ENCODE data around the gene CENPT. TPM values are rescaled to one million over a fixed set of nuclear protein-coding genes. Genes with fewer than 3 reads are reported as not detected.

CENPT gene
- total and polyA plus RNA-seq, 2 of the 13 experiments (the other 11 are each of a cell fraction or from before 2014, with no cell fraction given): 40.9 to 43.3 TPM

DNA sequence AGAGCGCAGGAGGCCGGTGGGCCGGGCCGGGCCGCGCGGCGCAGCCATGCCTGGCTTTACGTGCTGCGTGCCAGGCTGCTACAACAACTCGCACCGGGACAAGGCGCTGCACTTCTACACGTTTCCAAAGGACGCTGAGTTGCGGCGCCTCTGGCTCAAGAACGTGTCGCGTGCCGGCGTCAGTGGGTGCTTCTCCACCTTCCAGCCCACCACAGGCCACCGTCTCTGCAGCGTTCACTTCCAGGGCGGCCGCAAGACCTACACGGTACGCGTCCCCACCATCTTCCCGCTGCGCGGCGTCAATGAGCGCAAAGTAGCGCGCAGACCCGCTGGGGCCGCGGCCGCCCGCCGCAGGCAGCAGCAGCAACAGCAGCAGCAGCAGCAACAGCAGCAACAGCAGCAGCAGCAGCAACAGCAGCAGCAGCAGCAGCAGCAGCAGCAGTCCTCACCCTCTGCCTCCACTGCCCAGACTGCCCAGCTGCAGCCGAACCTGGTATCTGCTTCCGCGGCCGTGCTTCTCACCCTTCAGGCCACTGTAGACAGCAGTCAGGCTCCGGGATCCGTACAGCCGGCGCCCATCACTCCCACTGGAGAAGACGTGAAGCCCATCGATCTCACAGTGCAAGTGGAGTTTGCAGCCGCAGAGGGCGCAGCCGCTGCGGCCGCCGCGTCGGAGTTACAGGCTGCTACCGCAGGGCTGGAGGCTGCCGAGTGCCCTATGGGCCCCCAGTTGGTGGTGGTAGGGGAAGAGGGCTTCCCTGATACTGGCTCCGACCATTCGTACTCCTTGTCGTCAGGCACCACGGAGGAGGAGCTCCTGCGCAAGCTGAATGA, 4.8 kb downstream of the CENPT start (continued):
- TF ChIP-seq SMARCC2 (IDR thresholded peaks at IDR 0.05) (no peak), SIN3A (IDR thresholded peaks at IDR 0.05; ENCODE audit: borderline replicate concordance, low read depth, low read length) (peak; percentile 13; the same call in 1 of the 2 replicates), AKAP8 (CRISPR knock-in tag; IDR thresholded peaks at IDR 0.05) (0 out of 2 replicates have a peak, but pooled peaks have one; percentile 26), ZNF703 (CRISPR knock-in tag; IDR thresholded peaks at IDR 0.05; ENCODE audit: borderline replicate concordance) (no peak), BATF2 (CRISPR knock-in tag; IDR thresholded peaks at IDR 0.05) (0 out of 2 replicates have a peak, but pooled peaks have one; percentile 69), ZNF34 (CRISPR knock-in tag; IDR thresholded peaks at IDR 0.05; ENCODE audit: borderline replicate concordance) (peak; percentile 85; the same call in 1 of the 2 replicates), SNAPC5 (CRISPR knock-in tag; IDR thresholded peaks at IDR 0.05; ENCODE audit: borderline replicate concordance) (0 out of 2 replicates have a peak, but pooled peaks have one; percentile 3), NFATC3 (CRISPR knock-in tag; IDR thresholded peaks at IDR 0.05) (peak; percentile 87), ZGPAT (CRISPR knock-in tag; IDR thresholded peaks at IDR 0.05) (peak; percentile 54; the same call in 1 of the 2 replicates), ZNF773 (CRISPR knock-in tag; IDR thresholded peaks at IDR 0.05; ENCODE audit: borderline replicate concordance) (peak; percentile 77; the same call in 1 of the 2 replicates), MAZ (IDR thresholded peaks at IDR 0.05; ENCODE audit: borderline replicate concordance, low read depth, low read length) (no peak), MAZ (CRISPR knock-in tag; IDR thresholded peaks at IDR 0.05; ENCODE audit: low read depth) (peak; percentile 6; the same call in 1 of the 2 replicates), ZMAT3 (CRISPR knock-in tag; conservative IDR thresholded peaks at IDR 0.05) (no peak), KLF12 (CRISPR knock-in tag; IDR thresholded peaks at IDR 0.05; ENCODE audit: borderline replicate concordance) (peak; percentile 27; the same call in 1 of the 2 replicates), POGZ (CRISPR knock-in tag; IDR thresholded peaks at IDR 0.05) (peak; percentile 27), ZNF616 (CRISPR knock-in tag; IDR thresholded peaks at IDR 0.05; ENCODE audit: low read depth) (0 out of 2 replicates have a peak, but pooled peaks have one; percentile 44), ZBTB10 (CRISPR knock-in tag; IDR thresholded peaks at IDR 0.05; ENCODE audit: borderline replicate concordance) (no peak), SMAD3 (CRISPR knock-in tag; IDR thresholded peaks at IDR 0.05) (no peak)
- TF ChIP-seq, protein P1, sequence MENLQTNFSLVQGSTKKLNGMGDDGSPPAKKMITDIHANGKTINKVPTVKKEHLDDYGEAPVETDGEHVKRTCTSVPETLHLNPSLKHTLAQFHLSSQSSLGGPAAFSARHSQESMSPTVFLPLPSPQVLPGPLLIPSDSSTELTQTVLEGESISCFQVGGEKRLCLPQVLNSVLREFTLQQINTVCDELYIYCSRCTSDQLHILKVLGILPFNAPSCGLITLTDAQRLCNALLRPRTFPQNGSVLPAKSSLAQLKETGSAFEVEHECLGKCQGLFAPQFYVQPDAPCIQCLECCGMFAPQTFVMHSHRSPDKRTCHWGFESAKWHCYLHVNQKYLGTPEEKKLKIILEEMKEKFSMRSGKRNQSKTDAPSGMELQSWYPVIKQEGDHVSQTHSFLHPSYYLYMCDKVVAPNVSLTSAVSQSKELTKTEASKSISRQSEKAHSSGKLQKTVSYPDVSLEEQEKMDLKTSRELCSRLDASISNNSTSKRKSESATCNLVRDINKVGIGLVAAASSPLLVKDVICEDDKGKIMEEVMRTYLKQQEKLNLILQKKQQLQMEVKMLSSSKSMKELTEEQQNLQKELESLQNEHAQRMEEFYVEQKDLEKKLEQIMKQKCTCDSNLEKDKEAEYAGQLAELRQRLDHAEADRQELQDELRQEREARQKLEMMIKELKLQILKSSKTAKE (CRISPR knock-in tag; IDR thresholded peaks at IDR 0.05; ENCODE audit: borderline replicate concordance): peak; percentile 59
- TF ChIP-seq, protein P2, sequence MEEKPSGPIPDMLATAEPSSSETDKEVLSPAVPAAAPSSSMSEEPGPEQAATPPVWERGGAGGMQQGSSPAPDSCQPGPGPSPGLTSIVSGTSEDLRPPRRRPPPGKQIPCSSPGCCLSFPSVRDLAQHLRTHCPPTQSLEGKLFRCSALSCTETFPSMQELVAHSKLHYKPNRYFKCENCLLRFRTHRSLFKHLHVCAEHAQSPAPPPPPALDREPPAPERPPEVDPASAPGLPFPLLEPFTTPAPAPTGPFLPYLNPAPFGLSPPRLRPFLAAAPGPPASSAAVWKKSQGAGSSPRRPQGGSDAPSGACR (CRISPR knock-in tag; IDR thresholded peaks at IDR 0.05): peak; percentile 84
